MM.1S (cell line): ENCODE measurements around the gene RFTN1.

ENCODE experiments used
- DNase-seq: peaks from one replicate; pipeline ENCODE4 v3.0.0-alpha.2; 2015
- H2AFZ ChIP-seq: fragments of 300-600 bp; sonication (generic); 2 replicates; pipeline ENCODE4 v1.6.0; 2016; ENCODE audit warnings: antibody characterized with exemption, low read length
- H3F3A ChIP-seq: fragments of 300-600 bp; sonication (generic); 2 replicates; pipeline ENCODE4 v1.6.1; 2016; ENCODE audit warnings: mild to moderate bottlenecking, antibody characterized with exemption, low read length, moderate library complexity, mixed read lengths; ENCODE audit not compliant: insufficient read depth
- H3K27ac ChIP-seq: fragments of 300-600 bp; sonication (generic); 2 replicates; pipeline ENCODE4 v1.5.1; 2016; ENCODE audit warnings: mild to moderate bottlenecking, low read length
- H3K27me3 ChIP-seq: fragments of 300-600 bp; sonication (generic); replicated peaks from 2 replicates; pipeline ENCODE4 v1.6.0; 2016; ENCODE audit warnings: low read length; ENCODE audit not compliant: insufficient read depth
- H3K36me3 ChIP-seq: fragments of 300-600 bp; sonication (generic); replicated peaks from 2 replicates; pipeline ENCODE4 v1.6.1; 2016; ENCODE audit warnings: mild to moderate bottlenecking, low read length, mixed read lengths; ENCODE audit not compliant: insufficient read depth
- H3K4me1 ChIP-seq: fragments of 300-600 bp; sonication (generic); 2 replicates; pipeline ENCODE4 v1.6.1; 2016; ENCODE audit warnings: low read length, mixed read lengths
- H3K4me2 ChIP-seq: fragments of 300-600 bp; sonication (generic); 2 replicates; pipeline ENCODE4 v1.6.0; 2016; ENCODE audit warnings: low read depth, low read length
- H3K4me3 ChIP-seq: fragments of 300-600 bp; sonication (generic); 2 replicates; pipeline ENCODE4 v1.5.1; 2016; ENCODE audit warnings: low read length, mixed read lengths
- H3K79me2 ChIP-seq: fragments of 300-600 bp; sonication (generic); 2 replicates; pipeline ENCODE4 v1.6.1; 2016; ENCODE audit warnings: mixed run types, low read length, mixed read lengths
- H3K9ac ChIP-seq: fragments of 300-600 bp; sonication (generic); 2 replicates; pipeline ENCODE4 v1.6.1; 2016; ENCODE audit warnings: low read length, mixed read lengths
- H3K9me2 ChIP-seq: fragments of 300-600 bp; sonication (generic); replicated peaks from 2 replicates; pipeline ENCODE4 v1.6.1; 2016; ENCODE audit warnings: mild to moderate bottlenecking, low read length, mixed read lengths; ENCODE audit not compliant: insufficient read depth
- H3K9me3 ChIP-seq: fragments of 300-600 bp; sonication (generic); replicated peaks from 2 replicates; pipeline ENCODE4 v1.6.1; 2016; ENCODE audit warnings: mild to moderate bottlenecking, low read length, mixed read lengths; ENCODE audit not compliant: insufficient read depth
- H4K20me1 ChIP-seq: fragments of 300-600 bp; sonication (generic); 2 replicates; pipeline ENCODE4 v1.6.1; 2016; ENCODE audit warnings: mild to moderate bottlenecking, low read length, moderate library complexity, mixed read lengths; ENCODE audit not compliant: insufficient read depth
- CTCF ChIP-seq: fragments of 300-600 bp; sonication (generic); IDR thresholded peaks from 2 replicates; pipeline ENCODE4 v1.5.1; 2016; ENCODE audit warnings: antibody characterized with exemption, low read length, mixed read lengths
- EZH2 ChIP-seq: fragments of 300-600 bp; sonication (generic); optimal IDR thresholded peaks from 2 replicates; pipeline ENCODE3; 2017; ENCODE audit warnings: low read depth, mild to moderate bottlenecking, antibody characterized with exemption, low read length, mixed read lengths
- EZH2phosphoT487 ChIP-seq: fragments of 300-600 bp; sonication (generic); IDR thresholded peaks from 2 replicates; pipeline ENCODE4 v1.6.1; 2018; ENCODE audit warnings: antibody characterized with exemption, low read length

Gene RFTN1

DNA sequence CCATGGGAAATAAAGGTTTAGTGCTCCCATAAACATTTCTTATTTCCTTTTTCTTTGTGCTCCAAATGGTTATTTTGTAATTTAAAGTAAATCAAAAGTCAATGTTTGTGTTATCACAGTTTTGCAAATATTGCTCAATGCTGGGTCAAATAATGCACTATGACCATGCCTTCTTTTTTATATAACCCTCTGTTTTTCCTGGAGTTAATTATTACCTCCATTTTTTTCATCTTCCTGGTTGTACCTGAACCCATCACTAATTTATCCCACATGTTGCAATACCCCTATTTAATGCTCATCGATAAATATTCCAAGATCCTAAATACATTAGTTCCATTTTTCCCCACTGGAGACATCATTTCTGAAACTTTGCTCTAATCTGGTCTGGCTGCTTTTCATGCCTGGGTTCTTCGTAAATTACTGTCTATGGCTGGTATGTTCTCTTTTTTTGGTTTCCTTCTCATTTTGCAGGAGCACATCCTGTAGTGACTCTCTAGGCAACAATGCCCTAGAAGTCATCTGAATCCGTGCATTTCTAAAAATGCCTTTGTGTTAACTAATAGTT is 182.1 kb downstream of the RFTN1 start:
- Histone ChIP-seq H3K36me3 (no peaks in the 10 kb centered on the region; the same call in 1 of the 2 replicates), H3K4me1 (no peaks in the 10 kb centered on the region), H3K4me2 (no peak overlapping the region), H3K9me2 (no peaks in the 10 kb centered on the region), H3K79me2 (0 out of 2 replicates have a peak, but pooled peaks cover 2% of the 10 kb centered on the region), H3K9me3 (no peaks in the 10 kb centered on the region), H3F3A (no peaks in the 10 kb centered on the region), H3K27me3 (no peaks in the 10 kb centered on the region), H3K27ac (no peak overlapping the region), H3K4me3 (no peak overlapping the region), H3K9ac (no peak overlapping the region), H4K20me1 (no peaks in the 10 kb centered on the region), H2AFZ (no peak overlapping the region)
- no peak for TF ChIP-seq CTCF
- TF ChIP-seq EZH2 = no peak
- TF ChIP-seq EZH2phosphoT487 = no peak
- DNase-seq = no peak

DNA sequence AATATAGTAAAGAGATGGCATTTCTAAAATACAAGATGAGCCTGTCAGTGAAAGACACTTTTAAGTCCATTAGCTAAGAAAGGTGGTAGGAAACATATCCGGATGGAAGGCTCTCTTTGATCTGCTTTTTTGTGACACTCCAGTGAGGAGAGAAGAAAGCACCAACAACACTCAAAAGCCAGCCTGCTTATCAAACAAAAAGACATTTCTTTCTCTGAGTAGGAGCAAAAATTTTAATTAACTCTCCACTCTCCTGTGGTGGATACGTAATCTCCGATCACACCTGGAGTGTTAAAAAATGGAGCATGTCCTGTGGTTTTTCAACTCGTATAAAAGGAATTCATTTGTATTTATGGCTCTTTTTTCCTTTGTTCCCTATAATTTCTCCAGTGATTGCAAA is 183.1 kb downstream of the RFTN1 start:
- Histone ChIP-seq H3K27me3 (no peaks in the 10 kb centered on the region), H3K36me3 (no peaks in the 10 kb centered on the region; the same call in 1 of the 2 replicates), H4K20me1 (no peaks in the 10 kb centered on the region), H3K9ac (no peak overlapping the region), H3K79me2 (0 out of 2 replicates have a peak, but pooled peaks cover 2% of the 10 kb centered on the region), H3K9me2 (no peaks in the 10 kb centered on the region), H3K4me1 (no peaks in the 10 kb centered on the region), H3K4me3 (no peak overlapping the region), H3K27ac (no peak overlapping the region), H3F3A (no peaks in the 10 kb centered on the region), H3K9me3 (no peaks in the 10 kb centered on the region), H3K4me2 (no peak overlapping the region), H2AFZ (no peak overlapping the region)
- no peak for DNase-seq
- no peak for TF ChIP-seq CTCF
- TF ChIP-seq EZH2phosphoT487 = no peak
- TF ChIP-seq EZH2 = no peak

- H3K79me2 ChIP-seq = 0 out of 2 replicates have a peak, but pooled peaks cover 2% of the 10 kb centered on the region
- TF ChIP-seq EZH2 (no peak), EZH2phosphoT487 (no peak), CTCF (no peak)
- H4K20me1 ChIP-seq = no peaks in the 10 kb centered on the region
- H3K9ac ChIP-seq = no peak overlapping the region
- no peaks in the 10 kb centered on the region for H3K9me2 ChIP-seq
- no peak for DNase-seq
- no peaks in the 10 kb centered on the region for H3K4me1 ChIP-seq
- H3F3A ChIP-seq = no peaks in the 10 kb centered on the region
- no peaks in the 10 kb centered on the region for H3K27me3 ChIP-seq
- no peak overlapping the region for H3K4me3 ChIP-seq
- no peak overlapping the region for H2AFZ ChIP-seq
- no peak overlapping the region for H3K27ac ChIP-seq
- no peaks in the 10 kb centered on the region; the same call in 1 of the 2 replicates for H3K36me3 ChIP-seq
- H3K4me2 ChIP-seq = no peak overlapping the region
- H3K9me3 ChIP-seq = no peaks in the 10 kb centered on the region
Measured at GRCh38 chr3:16329826-16330129, 183.7 kb downstream of the RFTN1 start.
